ENCODE measurements around the gene AIRE.

DNA sequence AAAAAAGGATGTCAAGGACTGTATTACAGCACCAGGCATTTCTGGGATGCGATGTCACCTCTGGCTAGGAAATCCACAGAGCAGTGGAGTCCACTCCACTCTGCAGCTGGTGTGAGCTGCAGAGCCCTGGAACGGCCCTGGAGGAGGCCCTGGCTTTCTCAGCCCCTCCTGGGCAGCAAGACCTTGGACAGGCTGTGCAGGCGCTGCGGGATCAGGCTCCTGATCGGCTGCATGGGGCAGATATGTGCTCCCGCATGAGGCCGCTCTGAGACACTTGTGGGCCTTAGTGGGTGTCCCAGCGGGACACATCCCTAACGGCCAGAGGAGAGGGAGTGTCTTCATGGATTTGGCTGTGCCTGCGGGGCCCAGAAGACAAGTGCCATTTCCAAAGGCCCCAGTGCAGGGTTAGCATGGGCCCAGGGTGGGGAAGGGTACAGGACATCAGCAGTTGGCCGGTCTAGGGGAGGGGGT, 30.1 kb upstream of the AIRE start:
- TF ChIP-seq CTCF (IDR thresholded peaks at IDR 0.05) (no peak), POLR2A (IDR thresholded peaks at IDR 0.05) (no peak)

Data from uterus (tissue), 2 donors.